CD4-positive, CD25-positive, alpha-beta regulatory T cell (primary cell): ENCODE measurements around the gene TICRR. TPM values are rescaled to one million over a fixed set of nuclear protein-coding genes. Genes with fewer than 3 reads are reported as not detected.
A peak's percentile ranks its signal among the peaks of the same experiment; 100 is the strongest.

Experiments used
- ATAC-seq, 2 donors: fragments of 150-1000 bp; cut with Tn5 transposase; one replicate each; pipeline ENCODE4 v1.10.0; 2021; ENCODE audit warnings: low read depth in 2 of 2, moderate number of reproducible peaks in 2 of 2, moderate library complexity in 1 of 2
- DNase-seq, 3 donors: peaks; one replicate each; pipeline versions ENCODE4 v3.0.0 to v3.0.0-alpha.2; 2012 to 2022; ENCODE audit warnings: mixed read lengths in 1 of 3
- H3K27ac ChIP-seq: one replicate; pipeline ENCODE4 v1.7.0; 2013; ENCODE audit warnings: mild to moderate bottlenecking, low read length; ENCODE audit not compliant: insufficient read depth, poor library complexity, severe bottlenecking
- H3K27me3 ChIP-seq: one replicate; pipeline ENCODE4 v1.7.0; 2013; ENCODE audit warnings: low read length; ENCODE audit not compliant: control insufficient read depth, insufficient read depth
- H3K36me3 ChIP-seq: one replicate; pipeline ENCODE4 v1.7.0; 2013; ENCODE audit warnings: mild to moderate bottlenecking, low read length, moderate library complexity; ENCODE audit not compliant: control insufficient read depth, insufficient read depth
- H3K4me1 ChIP-seq: 2 replicates; pipeline ENCODE4 v1.7.0; 2013; ENCODE audit warnings: mild to moderate bottlenecking, low read length; ENCODE audit not compliant: insufficient read depth, control insufficient read depth, poor library complexity, severe bottlenecking
- H3K4me3 ChIP-seq: one replicate; pipeline ENCODE4 v1.7.0; 2013; ENCODE audit warnings: low read depth, mild to moderate bottlenecking, low read length, moderate library complexity
- H3K9me3 ChIP-seq, 2 experiments: 1 replicate in 1 of 2; 2 replicates in 1 of 2; pipeline ENCODE4 v1.7.0; 2013; ENCODE audit warnings: low read length in 2 of 2, mild to moderate bottlenecking in 1 of 2, moderate library complexity in 1 of 2; ENCODE audit not compliant: control insufficient read depth in 2 of 2
- H3K27ac Mint-ChIP-seq, 3 donors: one replicate each; pipeline ENCODE4 v1.8.0; 2020 to 2022; ENCODE audit warnings: mild to moderate bottlenecking in 3 of 3, mixed read lengths in 3 of 3, moderate library complexity in 2 of 3
- H3K27me3 Mint-ChIP-seq: one replicate; pipeline ENCODE4 v1.8.0; 2022; ENCODE audit warnings: mild to moderate bottlenecking, mixed read lengths
- H3K36me3 Mint-ChIP-seq: one replicate; pipeline ENCODE4 v1.8.0; 2020; ENCODE audit warnings: mixed read lengths
- H3K4me1 Mint-ChIP-seq, 4 donors: one replicate each; pipeline ENCODE4 v1.8.0; 2020 to 2022; ENCODE audit warnings: mixed read lengths in 4 of 4, mild to moderate bottlenecking in 1 of 4
- H3K4me3 Mint-ChIP-seq, 4 donors: one replicate each; pipeline ENCODE4 v1.8.0; 2020 to 2022; ENCODE audit warnings: mild to moderate bottlenecking in 4 of 4, mixed read lengths in 4 of 4, moderate library complexity in 3 of 4
- H3K9me3 Mint-ChIP-seq, 7 donors: one replicate each; pipeline ENCODE4 v1.8.0; 2020 to 2022; ENCODE audit warnings: mixed read lengths in 7 of 7, mild to moderate bottlenecking in 3 of 7, moderate library complexity in 2 of 7
- polyA plus RNA-seq, 4 donors: library from polyadenylated mRNA; unstranded; fragments of 300-500 nt; fragmentation: Illumina TruSeq; gene quantifications; one replicate each; pipeline ENCODE4 v1.2.3, GENCODE V29; 2021
- total RNA-seq: library from RNA; stranded (reverse); gene quantifications from one replicate; pipeline ENCODE4 v1.2.3, GENCODE V29; 2022

TICRR gene, protein sequence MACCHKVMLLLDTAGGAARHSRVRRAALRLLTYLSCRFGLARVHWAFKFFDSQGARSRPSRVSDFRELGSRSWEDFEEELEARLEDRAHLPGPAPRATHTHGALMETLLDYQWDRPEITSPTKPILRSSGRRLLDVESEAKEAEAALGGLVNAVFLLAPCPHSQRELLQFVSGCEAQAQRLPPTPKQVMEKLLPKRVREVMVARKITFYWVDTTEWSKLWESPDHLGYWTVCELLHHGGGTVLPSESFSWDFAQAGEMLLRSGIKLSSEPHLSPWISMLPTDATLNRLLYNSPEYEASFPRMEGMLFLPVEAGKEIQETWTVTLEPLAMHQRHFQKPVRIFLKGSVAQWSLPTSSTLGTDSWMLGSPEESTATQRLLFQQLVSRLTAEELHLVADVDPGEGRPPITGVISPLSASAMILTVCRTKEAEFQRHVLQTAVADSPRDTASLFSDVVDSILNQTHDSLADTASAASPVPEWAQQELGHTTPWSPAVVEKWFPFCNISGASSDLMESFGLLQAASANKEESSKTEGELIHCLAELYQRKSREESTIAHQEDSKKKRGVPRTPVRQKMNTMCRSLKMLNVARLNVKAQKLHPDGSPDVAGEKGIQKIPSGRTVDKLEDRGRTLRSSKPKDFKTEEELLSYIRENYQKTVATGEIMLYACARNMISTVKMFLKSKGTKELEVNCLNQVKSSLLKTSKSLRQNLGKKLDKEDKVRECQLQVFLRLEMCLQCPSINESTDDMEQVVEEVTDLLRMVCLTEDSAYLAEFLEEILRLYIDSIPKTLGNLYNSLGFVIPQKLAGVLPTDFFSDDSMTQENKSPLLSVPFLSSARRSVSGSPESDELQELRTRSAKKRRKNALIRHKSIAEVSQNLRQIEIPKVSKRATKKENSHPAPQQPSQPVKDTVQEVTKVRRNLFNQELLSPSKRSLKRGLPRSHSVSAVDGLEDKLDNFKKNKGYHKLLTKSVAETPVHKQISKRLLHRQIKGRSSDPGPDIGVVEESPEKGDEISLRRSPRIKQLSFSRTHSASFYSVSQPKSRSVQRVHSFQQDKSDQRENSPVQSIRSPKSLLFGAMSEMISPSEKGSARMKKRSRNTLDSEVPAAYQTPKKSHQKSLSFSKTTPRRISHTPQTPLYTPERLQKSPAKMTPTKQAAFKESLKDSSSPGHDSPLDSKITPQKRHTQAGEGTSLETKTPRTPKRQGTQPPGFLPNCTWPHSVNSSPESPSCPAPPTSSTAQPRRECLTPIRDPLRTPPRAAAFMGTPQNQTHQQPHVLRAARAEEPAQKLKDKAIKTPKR (N-terminal part only)
- total RNA-seq (0.30 TPM), polyA plus RNA-seq (under 1 TPM; 0.09 to 0.41 (median 0.20) TPM)

DNA sequence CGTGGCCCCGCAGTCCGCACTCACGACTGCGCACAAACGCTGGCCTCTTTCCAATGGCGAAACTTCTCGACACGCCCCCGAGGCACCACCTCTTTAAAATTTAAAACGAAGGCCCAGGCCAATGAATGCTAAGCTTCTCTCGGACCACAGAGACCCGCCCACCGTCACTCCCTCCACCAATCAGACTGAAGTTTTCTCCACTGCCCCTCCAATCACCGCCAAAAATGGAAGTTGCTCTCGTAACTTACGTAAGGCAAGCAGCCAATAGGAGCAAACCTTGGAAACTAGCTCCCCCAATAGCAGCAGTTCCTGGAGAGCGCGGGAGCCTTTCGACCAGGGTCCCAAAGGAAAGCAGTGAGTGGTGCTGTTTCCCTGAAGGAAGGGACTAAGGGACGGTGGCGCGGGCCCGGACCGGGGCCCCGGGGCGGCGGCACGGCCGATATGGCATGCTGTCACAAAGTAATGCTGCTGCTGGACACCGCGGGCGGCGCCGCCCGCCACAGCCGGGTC, at the start of gene TICRR:
TSS of gene TICRR (plus strand) at position 324 of the 510 bp plus-strand sequence. CDS start at position 442, 118 bp downstream.
- Histone ChIP-seq H3K4me3 (peak within 1 kb of the TSS; percentile 90), H3K27me3 (peaks cover 5% of the 10 kb centered on the region), H3K27ac (no peak within 1 kb of the TSS), H3K9me3 (no peaks in the 10 kb centered on the region), H3K4me1 (peaks cover 9% of the 10 kb centered on the region), H3K36me3 (no peaks in the 10 kb centered on the region)
- H3K27ac Mint-ChIP-seq: peak within 1 kb of the TSS; percentile 34 to 74 (median 47)
- no peaks in the 10 kb centered on the region for H3K9me3 Mint-ChIP-seq
- no peaks in the 10 kb centered on the region for H3K36me3 Mint-ChIP-seq
- H3K4me3 Mint-ChIP-seq: peak within 1 kb of the TSS; percentile 88 to 91 (median 90)
- ATAC-seq (peak; percentile 98 to 99), DNase-seq (peak; percentile 94 to 100 (median 98))
- peaks cover 18% of the 10 kb centered on the region for H3K27me3 Mint-ChIP-seq
- H3K4me1 Mint-ChIP-seq: peaks cover 11 to 31% (median 20%) of the 10 kb centered on the region in 4 donors

DNA sequence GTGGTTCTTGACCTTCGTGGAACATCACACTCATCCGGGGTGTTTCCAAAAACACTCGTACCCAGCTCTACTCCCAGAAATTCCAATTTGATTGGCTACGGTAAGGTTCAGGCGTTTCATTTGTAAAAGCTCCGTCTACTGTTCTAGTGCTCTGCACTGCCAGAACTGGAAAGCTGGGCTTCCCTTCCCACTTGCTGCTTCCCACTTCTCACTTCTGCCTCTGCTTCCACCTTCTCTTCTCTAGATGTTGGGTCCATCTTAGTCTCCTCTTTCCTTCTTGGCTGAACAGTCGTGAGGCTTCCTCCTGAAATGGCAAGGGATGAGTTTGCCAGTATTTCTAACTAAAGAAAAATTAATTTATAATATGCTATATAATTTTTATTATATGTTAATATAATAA, 49.1 kb upstream of the TICRR start:
- Mint-ChIP-seq H3K4me1 (no peaks in the 10 kb centered on the region), H3K36me3 (no peaks in the 10 kb centered on the region), H3K9me3 (peaks cover 0 to 3% (median 0%) of the 10 kb centered on the region in 7 donors), H3K27me3 (peaks cover 13% of the 10 kb centered on the region), H3K27ac (no peak overlapping the region), H3K4me3 (no peak overlapping the region)
- Histone ChIP-seq H3K27me3 (no peaks in the 10 kb centered on the region), H3K9me3 (no peaks in the 10 kb centered on the region), H3K4me3 (no peak overlapping the region), H3K27ac (no peak overlapping the region), H3K36me3 (no peaks in the 10 kb centered on the region), H3K4me1 (no peaks in the 10 kb centered on the region)
- DNase-seq: no peak
- no peak for ATAC-seq

DNA sequence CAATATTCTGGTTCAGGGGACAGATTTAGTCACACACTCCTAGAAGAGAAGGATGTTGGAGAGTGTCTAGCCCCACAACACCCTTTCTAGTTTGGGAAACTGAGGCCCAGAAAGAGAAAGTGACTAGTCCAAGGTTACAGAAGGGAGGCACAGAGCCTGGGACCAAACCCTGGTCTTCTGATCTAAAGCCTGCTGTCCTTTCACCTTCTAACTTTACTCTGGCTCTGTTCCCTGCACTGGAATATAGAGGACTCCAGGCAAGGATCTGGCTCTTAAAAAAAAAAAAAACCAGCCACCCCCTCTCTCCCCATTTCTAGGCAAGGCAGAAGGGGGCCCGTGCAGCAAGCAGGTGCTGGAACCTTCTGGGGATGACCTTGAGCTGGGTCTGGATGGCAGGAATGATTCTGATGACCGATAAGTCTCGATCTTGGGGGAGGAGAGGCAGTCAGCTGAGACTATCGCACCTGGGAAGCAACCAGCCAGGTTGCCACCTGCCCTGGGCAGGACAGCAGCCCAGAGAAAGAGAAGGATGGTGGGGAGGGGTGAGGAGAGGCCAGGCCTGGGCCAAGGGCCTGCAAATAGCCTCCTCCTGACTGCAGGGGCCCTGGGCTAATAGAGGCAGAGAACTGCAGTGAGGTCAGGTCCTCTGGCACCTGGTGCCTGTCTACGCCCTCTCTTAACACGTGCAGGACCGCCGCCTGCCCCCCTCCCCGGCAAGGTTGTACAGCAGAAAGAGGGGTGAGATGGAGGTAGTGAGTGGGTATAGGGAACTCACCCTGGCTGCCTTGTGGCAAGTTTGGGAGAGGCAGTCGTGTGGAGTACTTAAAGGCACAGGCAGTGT, 48.4 kb upstream of the TICRR start:
- H3K27me3 Mint-ChIP-seq: peaks cover 10% of the 10 kb centered on the region
- DNase-seq (no peak), ATAC-seq (no peak)
- peaks cover 0 to 3% (median 0%) of the 10 kb centered on the region in 7 donors for H3K9me3 Mint-ChIP-seq
- no peaks in the 10 kb centered on the region for H3K9me3 ChIP-seq
- H3K27ac ChIP-seq: no peak overlapping the region
- H3K4me3 ChIP-seq: no peak overlapping the region
- H3K4me1 ChIP-seq: no peaks in the 10 kb centered on the region
- H3K27me3 ChIP-seq: no peaks in the 10 kb centered on the region
- H3K36me3 ChIP-seq: no peaks in the 10 kb centered on the region
- H3K36me3 Mint-ChIP-seq: no peaks in the 10 kb centered on the region
- H3K27ac Mint-ChIP-seq: no peak overlapping the region
- H3K4me3 Mint-ChIP-seq: no peak overlapping the region
- H3K4me1 Mint-ChIP-seq: no peaks in the 10 kb centered on the region

DNA sequence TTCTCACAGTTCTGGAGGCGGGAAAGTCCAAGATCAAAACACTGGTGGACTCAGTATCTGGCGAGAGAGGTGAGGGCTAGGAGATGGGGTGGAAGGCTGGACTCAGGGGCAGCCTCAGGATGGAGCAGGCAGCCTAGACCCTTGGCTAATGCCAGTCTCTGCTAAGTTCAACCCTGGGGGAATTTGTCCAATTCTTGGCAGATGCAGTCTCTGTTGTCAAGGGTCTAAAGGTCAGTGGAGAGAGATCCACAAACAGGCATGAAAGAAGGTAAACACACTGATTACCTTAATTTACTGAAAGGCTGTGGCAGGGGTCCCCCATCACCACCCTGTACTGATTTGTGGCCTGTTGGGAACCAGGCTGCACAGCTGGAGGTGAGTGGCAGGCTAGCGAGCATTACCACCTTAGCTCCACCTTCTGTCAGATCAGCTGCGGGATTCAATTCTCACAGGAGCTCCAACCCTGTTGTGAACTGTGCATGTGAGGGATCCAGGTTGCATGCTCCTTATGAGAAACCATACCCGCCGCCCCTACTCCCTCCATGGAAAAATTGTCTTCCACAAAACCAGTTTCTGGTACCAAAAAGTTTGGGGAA, 46.4 kb upstream of the TICRR start:
- H3K27me3 ChIP-seq: no peaks in the 10 kb centered on the region
- Mint-ChIP-seq H3K36me3 (no peaks in the 10 kb centered on the region), H3K4me3 (no peak overlapping the region), H3K4me1 (no peaks in the 10 kb centered on the region), H3K9me3 (peaks cover 0 to 3% (median under 1%) of the 10 kb centered on the region in 7 donors), H3K27ac (no peak overlapping the region), H3K27me3 (peaks cover 10% of the 10 kb centered on the region)
- no peaks in the 10 kb centered on the region for H3K9me3 ChIP-seq
- DNase-seq (no peak), ATAC-seq (no peak)
- no peak overlapping the region for H3K27ac ChIP-seq
- H3K4me3 ChIP-seq: no peak overlapping the region
- no peaks in the 10 kb centered on the region for H3K4me1 ChIP-seq
- H3K36me3 ChIP-seq: no peaks in the 10 kb centered on the region

DNA sequence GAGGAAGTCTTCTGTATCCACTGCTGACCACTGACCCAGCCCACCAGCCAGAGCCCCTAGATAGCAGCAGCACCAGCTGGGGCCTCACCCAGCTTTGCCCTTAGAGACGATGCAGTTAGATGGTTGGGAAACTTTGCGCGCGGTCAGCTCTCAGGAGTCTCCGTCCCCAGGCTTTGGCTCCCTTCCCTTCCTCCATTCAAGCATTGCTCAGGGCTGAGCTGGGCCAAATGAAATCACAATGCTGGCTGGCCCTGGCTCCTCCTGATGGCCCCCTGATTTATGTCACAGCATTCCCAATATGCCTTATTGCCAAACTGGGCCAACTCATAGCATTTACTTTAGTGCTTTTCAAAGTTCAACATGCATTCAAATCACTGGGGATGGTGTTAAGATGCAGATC, 44.3 kb upstream of the TICRR start:
- DNase-seq: no peak
- no peak overlapping the region for H3K4me3 ChIP-seq
- ATAC-seq: no peak
- no peak overlapping the region for H3K27ac ChIP-seq
- Mint-ChIP-seq H3K4me1 (no peaks in the 10 kb centered on the region), H3K27ac (no peak overlapping the region), H3K36me3 (no peaks in the 10 kb centered on the region), H3K27me3 (peaks cover 13% of the 10 kb centered on the region), H3K9me3 (peaks cover 0 to 9% (median 4%) of the 10 kb centered on the region in 7 donors), H3K4me3 (no peak overlapping the region)
- H3K9me3 ChIP-seq: no peaks in the 10 kb centered on the region
- no peaks in the 10 kb centered on the region for H3K27me3 ChIP-seq
- H3K36me3 ChIP-seq: no peaks in the 10 kb centered on the region
- H3K4me1 ChIP-seq: no peaks in the 10 kb centered on the region

DNA sequence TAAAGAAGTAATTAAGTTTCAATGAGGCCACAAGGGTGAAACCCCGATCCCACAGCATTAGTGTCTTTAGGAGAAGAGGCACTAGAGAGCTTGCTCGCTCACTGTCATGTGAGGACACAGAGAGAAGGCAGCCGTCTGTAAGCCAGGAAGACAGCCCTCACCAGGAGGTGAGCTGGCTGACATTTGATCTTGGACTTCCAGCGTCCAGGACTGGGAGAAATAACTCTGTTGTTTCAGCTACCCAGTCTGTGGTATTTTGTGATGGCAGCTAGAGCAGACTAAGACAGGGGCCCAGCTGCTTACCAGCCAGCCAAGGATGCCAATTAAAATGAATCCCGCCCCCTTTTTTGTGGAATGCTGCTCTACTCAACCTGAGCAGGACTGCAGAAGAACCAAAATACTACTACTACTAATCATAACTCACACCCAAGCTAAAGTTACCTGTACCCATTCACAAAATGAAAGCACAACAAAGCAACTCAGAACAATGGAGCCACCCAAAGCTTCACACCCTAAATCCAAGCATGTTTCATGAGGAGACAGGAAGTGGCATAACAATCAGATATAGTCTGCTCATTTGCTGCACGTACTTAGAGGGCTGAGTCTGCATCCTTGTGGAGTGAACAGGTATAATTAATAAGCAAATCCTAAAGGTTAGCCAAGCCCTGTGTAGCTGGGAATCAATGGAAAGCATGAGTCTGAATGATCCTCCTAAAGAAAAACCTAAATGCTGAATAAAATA, 43.3 kb upstream of the TICRR start:
- no peaks in the 10 kb centered on the region for H3K36me3 ChIP-seq

More for the DNA sequence above, 43.3 kb upstream of the TICRR start:
- Mint-ChIP-seq H3K4me3 (no peak overlapping the region), H3K36me3 (no peaks in the 10 kb centered on the region), H3K27me3 (peaks cover 10% of the 10 kb centered on the region), H3K9me3 (peaks cover 0 to 11% (median 4%) of the 10 kb centered on the region in 7 donors), H3K27ac (no peak overlapping the region), H3K4me1 (no peaks in the 10 kb centered on the region)
- H3K4me1 ChIP-seq: no peaks in the 10 kb centered on the region
- no peaks in the 10 kb centered on the region for H3K27me3 ChIP-seq
- no peak overlapping the region for H3K4me3 ChIP-seq
- ATAC-seq: no peak
- no peak overlapping the region for H3K27ac ChIP-seq
- no peak for DNase-seq
- H3K9me3 ChIP-seq: no peaks in the 10 kb centered on the region
